Memory B cell (primary cell): ENCODE results near the gene ZMPSTE24.
A peak's percentile ranks its signal among the peaks of the same experiment; 100 is the strongest.

ENCODE experiments used
- ATAC-seq: fragments of 150-1000 bp; cut with Tn5 transposase; 2 replicates; pipeline ENCODE4 v1.10.0; 2021; ENCODE audit warnings: low read depth, mild to moderate bottlenecking, moderate library complexity
- DNase-seq, 2 donors: peaks; one replicate each; pipeline ENCODE4 v3.0.0; 2022; ENCODE audit warnings: low spot score in 2 of 2
- H3K27ac Mint-ChIP-seq: one replicate; pipeline ENCODE4 v1.8.0; 2022; ENCODE audit warnings: mild to moderate bottlenecking, moderate library complexity, mixed read lengths
- H3K27me3 Mint-ChIP-seq: one replicate; pipeline ENCODE4 v1.8.0; 2022; ENCODE audit warnings: mixed read lengths
- H3K36me3 Mint-ChIP-seq: one replicate; pipeline ENCODE4 v1.8.0; 2022; ENCODE audit warnings: mild to moderate bottlenecking, mixed read lengths
- H3K4me1 Mint-ChIP-seq: one replicate; pipeline ENCODE4 v1.8.0; 2022; ENCODE audit warnings: mixed read lengths
- H3K4me3 Mint-ChIP-seq: one replicate; pipeline ENCODE4 v1.8.0; 2022; ENCODE audit warnings: mild to moderate bottlenecking, moderate library complexity, mixed read lengths
- H3K9me3 Mint-ChIP-seq: one replicate; pipeline ENCODE4 v1.8.0; 2022; ENCODE audit warnings: mixed read lengths

The ZMPSTE24 gene

DNA sequence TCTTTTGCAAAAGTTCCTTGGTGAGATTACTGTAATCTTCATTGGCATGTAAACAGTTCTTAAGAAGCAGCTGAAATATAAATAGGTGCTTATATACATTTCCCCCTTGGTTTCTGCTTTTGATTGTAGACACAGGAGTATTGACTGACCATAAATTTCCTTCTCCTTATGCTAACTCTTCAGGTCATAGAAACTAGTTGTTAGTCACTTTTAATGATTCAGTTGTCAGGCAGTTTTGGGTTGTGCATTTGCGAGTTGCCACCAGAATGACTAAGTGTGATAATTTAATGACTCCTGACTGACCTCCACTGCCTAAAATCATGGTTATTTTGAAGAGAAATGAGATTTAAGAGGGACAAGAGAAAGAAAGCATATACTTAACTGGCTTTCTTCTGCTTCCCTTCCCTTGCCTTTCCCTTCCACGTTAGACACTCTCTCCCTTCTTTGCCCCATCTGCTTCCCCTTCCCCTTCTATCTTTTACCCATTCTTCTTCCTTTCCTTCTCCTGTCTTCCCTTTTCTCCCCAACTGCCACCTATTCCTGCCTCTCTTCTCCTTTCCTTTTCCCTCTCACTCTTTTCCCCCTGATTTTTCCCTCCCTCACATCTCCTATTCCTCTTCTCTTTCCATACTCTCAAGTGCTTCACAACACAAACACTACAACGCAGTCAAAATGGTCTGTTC is 12.3 kb downstream of the ZMPSTE24 start:
- peaks cover 7% of the 10 kb centered on the region for H3K4me1 Mint-ChIP-seq
- no peak overlapping the region for H3K4me3 Mint-ChIP-seq
- no peaks in the 10 kb centered on the region for H3K9me3 Mint-ChIP-seq
- no peak for ATAC-seq
- peak overlapping the region; percentile 49 for H3K27ac Mint-ChIP-seq
- no peaks in the 10 kb centered on the region for H3K27me3 Mint-ChIP-seq
- DNase-seq, result no peak
- H3K36me3 Mint-ChIP-seq, result peaks cover 23% of the 10 kb centered on the region

DNA sequence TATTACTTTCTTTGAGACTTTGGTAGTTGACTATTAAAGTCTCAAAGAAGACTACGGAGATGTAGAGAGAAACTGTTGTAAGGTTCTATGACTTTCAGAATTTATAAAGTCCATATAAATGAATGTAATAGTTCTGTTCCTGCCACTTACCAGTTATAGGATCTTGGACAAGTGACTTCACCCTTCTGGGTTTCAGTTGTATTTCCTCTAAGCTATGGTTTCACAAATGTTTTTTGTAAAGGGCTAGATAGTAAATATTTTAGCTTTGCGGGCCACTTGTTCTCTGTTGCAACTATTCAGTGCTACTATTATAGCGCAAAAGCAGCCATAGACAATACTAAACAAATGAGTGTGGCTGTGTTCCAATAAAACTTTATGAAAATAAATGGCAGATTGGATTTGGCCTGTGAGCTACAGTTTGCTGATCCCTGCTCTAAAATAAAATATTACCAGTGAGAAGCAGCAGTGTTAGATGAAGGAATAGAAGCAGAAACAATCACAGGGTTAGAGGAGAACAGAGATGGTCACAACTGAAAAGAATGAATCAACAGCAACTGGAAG is 14.7 kb downstream of the ZMPSTE24 start:
- DNase-seq, result no peak
- peaks cover 7% of the 10 kb centered on the region for H3K4me1 Mint-ChIP-seq
- ATAC-seq, result no peak
- no peaks in the 10 kb centered on the region for H3K27me3 Mint-ChIP-seq
- peaks cover 28% of the 10 kb centered on the region for H3K36me3 Mint-ChIP-seq
- no peaks in the 10 kb centered on the region for H3K9me3 Mint-ChIP-seq
- H3K4me3 Mint-ChIP-seq, result no peak overlapping the region
- H3K27ac Mint-ChIP-seq, result no peak overlapping the region

DNA sequence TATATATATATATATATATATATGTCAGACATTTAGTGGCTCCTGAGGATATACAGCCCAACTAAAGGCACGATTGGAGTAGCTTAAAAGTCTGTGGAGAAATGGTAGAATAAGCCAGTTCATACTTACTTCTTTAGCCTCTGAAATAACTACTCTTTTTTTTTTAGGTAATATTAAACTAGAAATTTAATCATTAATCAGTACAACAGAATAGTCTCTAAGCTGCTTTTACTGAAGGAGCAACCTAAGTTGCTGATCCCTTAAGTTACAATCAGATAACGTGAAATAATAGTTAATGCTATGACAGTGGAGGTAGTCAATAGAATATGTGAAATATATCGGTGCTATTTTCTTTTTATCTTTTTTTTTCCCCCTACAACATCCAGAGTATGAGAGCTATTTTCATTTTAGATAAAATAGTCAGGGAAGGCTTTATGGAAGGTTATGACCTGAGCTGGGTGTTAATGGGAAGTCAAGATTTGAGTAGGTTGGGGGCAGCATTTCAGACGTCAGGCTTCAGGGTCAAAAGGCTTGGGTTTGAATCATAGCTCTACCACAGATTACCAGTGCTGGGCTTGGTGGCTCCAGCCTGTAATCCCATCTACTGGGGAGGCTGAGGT is 15.6 kb downstream of the ZMPSTE24 start:
- DNase-seq (no peak), ATAC-seq (no peak)
- Mint-ChIP-seq H3K4me1 (peaks cover 7% of the 10 kb centered on the region), H3K4me3 (no peak overlapping the region), H3K36me3 (peaks cover 28% of the 10 kb centered on the region), H3K9me3 (no peaks in the 10 kb centered on the region), H3K27ac (no peak overlapping the region), H3K27me3 (no peaks in the 10 kb centered on the region)

- ATAC-seq (no peak), DNase-seq (no peak)
- Mint-ChIP-seq H3K9me3 (no peaks in the 10 kb centered on the region), H3K4me1 (peaks cover 7% of the 10 kb centered on the region), H3K27me3 (no peaks in the 10 kb centered on the region), H3K4me3 (no peak overlapping the region), H3K36me3 (peaks cover 27% of the 10 kb centered on the region), H3K27ac (no peak overlapping the region)
Observed at GRCh38 chr1:40274331-40274730, 16.3 kb downstream of the ZMPSTE24 start.

- DNase-seq (no peak), ATAC-seq (no peak)
- H3K27me3 Mint-ChIP-seq, result no peaks in the 10 kb centered on the region
- no peaks in the 10 kb centered on the region for H3K9me3 Mint-ChIP-seq
- no peak overlapping the region for H3K4me3 Mint-ChIP-seq
- peaks cover 2% of the 10 kb centered on the region for H3K4me1 Mint-ChIP-seq
- H3K27ac Mint-ChIP-seq, result no peak overlapping the region
- peaks cover 23% of the 10 kb centered on the region for H3K36me3 Mint-ChIP-seq
Observed at GRCh38 chr1:40276122-40276521, 18.1 kb downstream of the ZMPSTE24 start.

DNA sequence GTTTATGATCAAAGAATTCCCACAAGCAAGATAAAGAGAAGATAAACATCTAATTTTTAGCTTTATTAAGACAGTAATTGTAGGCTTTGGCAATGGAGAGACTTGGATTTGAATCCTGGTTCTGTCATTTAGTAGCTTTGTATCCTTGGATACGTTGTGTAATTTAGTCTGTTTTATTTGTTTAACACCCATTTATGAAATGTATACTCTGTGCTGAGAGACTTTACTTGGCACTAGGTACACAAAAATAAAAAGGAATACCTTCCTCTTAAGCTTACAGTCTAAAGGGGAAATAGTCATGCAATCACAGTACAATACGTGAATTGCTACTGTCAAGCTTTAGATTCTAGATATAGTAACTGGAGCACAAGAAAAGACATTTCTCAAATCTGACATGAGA is 23.8 kb downstream of the ZMPSTE24 start:
- no peaks in the 10 kb centered on the region for H3K4me1 Mint-ChIP-seq
- H3K27ac Mint-ChIP-seq, result no peak overlapping the region
- peaks cover 18% of the 10 kb centered on the region for H3K36me3 Mint-ChIP-seq
- DNase-seq (no peak), ATAC-seq (no peak)
- H3K27me3 Mint-ChIP-seq, result no peaks in the 10 kb centered on the region
- H3K4me3 Mint-ChIP-seq, result no peak overlapping the region
- H3K9me3 Mint-ChIP-seq, result no peaks in the 10 kb centered on the region

DNA sequence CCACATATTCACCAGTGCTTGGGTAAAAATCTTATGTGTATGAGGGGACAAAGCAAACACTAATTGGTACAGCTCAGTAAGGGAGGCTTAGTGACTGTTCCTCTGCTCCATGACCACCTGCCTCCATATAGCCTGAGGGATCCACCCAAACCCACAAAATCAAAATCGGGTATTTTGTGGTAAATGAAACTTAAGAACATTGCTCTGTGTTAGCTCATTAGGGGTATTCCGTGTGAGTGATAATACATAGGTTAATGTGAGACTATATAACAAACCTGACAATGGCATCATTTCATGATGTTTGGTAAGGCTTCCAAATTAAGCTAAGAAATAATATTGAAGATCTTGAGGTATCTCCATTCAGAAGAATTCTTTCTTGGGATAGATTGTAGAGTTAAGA is 33.3 kb downstream of the ZMPSTE24 start:
- Mint-ChIP-seq H3K9me3 (no peaks in the 10 kb centered on the region), H3K4me3 (no peak overlapping the region), H3K27me3 (no peaks in the 10 kb centered on the region), H3K27ac (peak overlapping the region; percentile 73), H3K36me3 (peaks cover 19% of the 10 kb centered on the region), H3K4me1 (peaks cover 6% of the 10 kb centered on the region)
- no peak for DNase-seq
- no peak for ATAC-seq

- Mint-ChIP-seq H3K36me3 (peaks cover 2% of the 10 kb centered on the region), H3K9me3 (no peaks in the 10 kb centered on the region), H3K27ac (no peak overlapping the region), H3K27me3 (no peaks in the 10 kb centered on the region), H3K4me1 (no peaks in the 10 kb centered on the region), H3K4me3 (no peak overlapping the region)
- DNase-seq (no peak), ATAC-seq (no peak)
Observed at GRCh38 chr1:40299366-40300248, 41.6 kb downstream of the ZMPSTE24 start.

GRCh38 chr1:40300249-40300567 is 42.2 kb downstream of the ZMPSTE24 start:
- Mint-ChIP-seq H3K9me3 (no peaks in the 10 kb centered on the region), H3K36me3 (peaks cover 2% of the 10 kb centered on the region), H3K4me3 (no peak overlapping the region), H3K27ac (no peak overlapping the region), H3K4me1 (no peaks in the 10 kb centered on the region), H3K27me3 (no peaks in the 10 kb centered on the region)
- DNase-seq (no peak), ATAC-seq (no peak)

- DNase-seq (no peak), ATAC-seq (no peak)
- H3K4me3 Mint-ChIP-seq, result no peak overlapping the region
- H3K36me3 Mint-ChIP-seq, result peaks cover 2% of the 10 kb centered on the region
- no peaks in the 10 kb centered on the region for H3K9me3 Mint-ChIP-seq
- no peaks in the 10 kb centered on the region for H3K27me3 Mint-ChIP-seq
- no peaks in the 10 kb centered on the region for H3K4me1 Mint-ChIP-seq
- no peak overlapping the region for H3K27ac Mint-ChIP-seq
Observed at GRCh38 chr1:40300651-40301050, 42.6 kb downstream of the ZMPSTE24 start.

DNA sequence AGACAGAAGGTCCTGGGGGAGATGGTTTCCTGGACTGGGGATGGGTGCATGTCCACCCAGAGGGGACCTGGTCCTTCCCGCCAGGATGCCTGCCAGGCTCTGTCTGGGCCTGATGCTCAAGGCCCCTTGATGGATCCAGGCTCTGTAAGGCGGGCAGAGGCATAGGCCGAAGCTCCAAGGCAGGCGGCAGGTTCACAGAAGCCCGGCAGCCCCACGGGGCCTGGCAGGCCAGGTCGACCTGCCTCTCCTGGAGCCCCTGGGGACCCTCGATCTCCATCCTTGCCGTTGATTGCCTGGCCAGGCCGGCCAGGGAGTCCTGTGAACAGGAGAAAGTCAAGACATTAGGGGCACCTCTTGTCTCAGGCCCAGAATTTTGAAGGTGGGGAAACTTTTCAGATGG is 43.0 kb downstream of the ZMPSTE24 start:
- no peaks in the 10 kb centered on the region for H3K9me3 Mint-ChIP-seq

GRCh38 chr1:40301541-40302299 is 43.7 kb downstream of the ZMPSTE24 start:
- Mint-ChIP-seq H3K36me3 (peaks cover 2% of the 10 kb centered on the region), H3K4me3 (no peak overlapping the region), H3K9me3 (no peaks in the 10 kb centered on the region), H3K27me3 (no peaks in the 10 kb centered on the region), H3K27ac (no peak overlapping the region), H3K4me1 (no peaks in the 10 kb centered on the region)
- ATAC-seq (no peak), DNase-seq (no peak)

More for the DNA sequence above, 43.0 kb downstream of the ZMPSTE24 start:
- Mint-ChIP-seq H3K36me3 (peaks cover 2% of the 10 kb centered on the region), H3K4me3 (no peak overlapping the region), H3K4me1 (no peaks in the 10 kb centered on the region), H3K27me3 (no peaks in the 10 kb centered on the region), H3K27ac (no peak overlapping the region)
- DNase-seq, result no peak
- no peak for ATAC-seq

GRCh38 chr1:40302475-40302874 is 44.4 kb downstream of the ZMPSTE24 start:
- no peaks in the 10 kb centered on the region for H3K9me3 Mint-ChIP-seq
- no peaks in the 10 kb centered on the region for H3K4me1 Mint-ChIP-seq
- no peak overlapping the region for H3K4me3 Mint-ChIP-seq
- peaks cover 2% of the 10 kb centered on the region for H3K36me3 Mint-ChIP-seq
- ATAC-seq, result no peak
- H3K27me3 Mint-ChIP-seq, result no peaks in the 10 kb centered on the region
- H3K27ac Mint-ChIP-seq, result no peak overlapping the region
- DNase-seq, result no peak
